Stimulated activated CD8-positive, alpha-beta memory T cell treated with anti-CD3 and anti-CD28 coated beads, Interleukin-4, amount 100 ng/mL, for 1 hour (primary cell): ENCODE results near the gene FOXP1.

Experiments
- DNase-seq, 2 donors: peaks; one replicate each; pipeline ENCODE4 v3.0.0-alpha.2; 2020; ENCODE audit warnings: low read depth in 2 of 2, low spot score in 1 of 2

The FOXP1 gene

GRCh38 chr3:71227270-71227661 lies 356.3 kb downstream of the FOXP1 start:
- no peak for DNase-seq

DNA sequence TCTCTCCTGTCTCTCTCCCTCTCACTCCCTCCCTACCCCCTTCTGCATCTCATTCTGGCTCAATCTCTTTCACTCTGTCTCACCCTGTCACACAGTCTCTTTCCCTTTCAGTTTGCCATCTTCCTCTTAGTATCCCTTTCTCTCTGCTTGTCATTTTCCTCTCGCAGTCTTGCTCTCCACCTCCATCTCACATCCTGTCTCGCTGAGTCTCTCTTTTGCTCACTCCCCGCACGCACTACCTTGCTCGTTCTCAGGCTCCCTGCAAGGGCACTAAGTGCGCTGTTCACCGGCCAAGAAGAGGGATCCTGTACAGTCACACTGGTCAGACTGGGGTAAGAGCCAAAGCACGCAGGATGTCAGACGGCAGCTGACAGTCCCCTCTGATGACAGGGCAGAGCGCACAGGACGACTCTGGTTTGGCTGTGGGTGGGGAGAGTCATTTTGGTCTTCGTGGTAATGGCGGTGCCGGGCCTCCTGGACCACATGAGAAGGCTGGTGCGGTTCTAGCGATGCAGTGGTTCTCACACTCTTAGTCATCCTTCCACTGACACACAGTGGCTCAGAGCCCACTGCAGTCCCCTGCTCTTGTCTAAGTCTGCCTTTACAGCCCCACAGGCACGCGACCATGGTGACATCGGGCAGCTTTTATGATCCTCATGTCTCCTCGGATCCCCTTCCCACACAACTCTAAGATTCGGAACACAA lies 356.8 kb downstream of the FOXP1 start:
- peak; percentile 56 to 69 for DNase-seq

DNA sequence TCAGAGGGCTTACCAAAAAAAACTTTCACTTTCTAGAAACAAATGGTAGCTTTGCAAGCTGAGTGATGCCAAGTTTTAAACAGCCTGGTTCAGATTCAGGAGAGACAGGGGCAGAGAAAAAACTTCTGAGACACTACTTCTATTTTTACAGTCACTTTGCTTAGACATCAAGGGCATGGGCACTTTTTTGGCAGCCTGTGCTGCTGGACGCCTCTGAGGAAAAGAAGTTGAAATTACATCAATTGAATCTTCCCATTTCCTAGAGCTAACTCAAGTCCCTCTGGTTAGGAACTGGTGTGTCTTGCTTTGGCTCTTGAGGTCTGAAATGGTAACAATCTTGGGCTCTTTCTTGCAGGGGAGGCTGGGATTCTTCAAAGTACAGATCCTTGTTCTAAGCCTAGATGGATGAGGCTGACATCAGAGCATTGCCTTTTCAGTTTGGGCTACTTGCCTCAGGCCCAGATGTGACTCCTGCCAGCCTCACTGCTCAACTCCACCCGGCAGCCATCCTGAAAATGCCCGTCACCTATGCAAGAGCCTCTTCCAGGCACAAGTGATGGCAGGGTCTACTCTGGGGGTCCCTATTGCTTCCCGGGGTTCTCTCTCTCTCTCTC lies 357.5 kb downstream of the FOXP1 start:
- DNase-seq: no peak

DNA sequence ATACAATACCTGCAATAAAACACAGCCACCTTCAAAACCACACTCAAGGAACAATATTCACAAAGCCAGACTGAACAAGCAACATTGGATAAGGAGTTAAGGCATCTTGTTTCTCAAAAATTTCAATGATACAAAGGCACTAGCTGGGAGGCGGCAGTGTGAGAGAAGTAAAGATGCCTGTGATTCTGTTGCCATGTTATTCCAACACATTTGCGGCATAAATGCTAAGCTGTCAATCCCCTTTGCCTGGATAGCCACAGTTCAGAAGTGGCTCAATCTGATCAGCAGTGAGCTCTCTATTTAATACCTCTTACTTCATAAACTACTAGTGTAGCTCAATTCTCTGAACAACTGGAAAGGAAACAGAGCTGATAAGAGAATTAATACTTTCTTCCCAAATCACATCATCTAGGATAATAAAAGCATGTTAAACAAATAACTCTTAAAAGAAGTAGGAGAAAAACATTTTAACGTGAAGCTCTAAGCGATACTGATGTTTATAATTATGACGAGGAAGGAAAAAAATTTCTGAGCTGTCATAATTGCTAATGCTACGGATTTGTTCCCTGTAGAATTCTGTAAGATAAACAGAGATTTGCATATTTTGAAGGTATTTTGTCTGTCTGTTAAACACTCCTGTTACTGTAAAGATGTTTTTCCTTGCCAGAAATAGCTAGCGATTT lies 358.4 kb downstream of the FOXP1 start:
- DNase-seq: no peak

DNA sequence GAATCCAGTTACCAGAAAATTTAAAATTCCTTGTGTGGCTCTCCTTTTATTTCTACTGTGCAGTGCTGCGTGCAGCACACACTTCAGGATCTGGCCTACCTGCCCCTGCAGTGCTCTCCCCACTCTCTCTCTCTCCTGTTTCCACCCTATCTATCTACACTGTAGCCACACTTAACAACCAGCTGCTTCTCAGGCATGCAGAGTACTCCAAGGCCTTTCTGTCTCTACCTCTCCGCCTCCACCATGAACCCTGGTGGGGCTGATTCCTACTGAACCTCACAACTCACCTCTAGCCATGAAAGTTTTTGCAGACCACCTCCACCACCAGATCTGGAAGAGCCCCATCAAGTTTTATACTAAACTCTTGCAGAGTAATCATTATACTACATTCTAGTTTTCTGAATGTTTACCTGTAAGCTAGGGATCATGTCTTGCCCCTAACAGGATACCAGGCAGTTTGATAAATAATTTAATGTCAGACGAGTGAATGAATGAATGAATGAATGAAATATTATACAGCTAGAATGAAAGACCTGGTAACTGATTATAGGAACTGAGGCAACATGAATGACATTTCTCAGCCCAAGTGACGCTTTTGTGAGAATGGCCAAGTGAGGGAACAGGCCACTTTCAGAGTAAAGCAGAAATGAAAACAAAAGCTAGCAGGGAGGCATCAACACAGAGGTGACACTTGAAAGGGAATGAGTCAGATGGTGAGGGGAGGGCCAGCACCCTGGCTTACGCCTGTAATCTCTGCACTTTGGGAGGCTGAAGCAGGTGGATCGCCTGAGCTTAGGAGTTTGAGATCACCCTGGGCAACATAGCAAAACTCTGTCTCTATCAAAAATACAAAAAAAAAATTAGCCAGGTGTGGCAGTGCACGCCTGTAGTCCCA lies 363.5 kb downstream of the FOXP1 start:
- DNase-seq: no peak

GRCh38 chr3:71218508-71218907 lies 365.0 kb downstream of the FOXP1 start:
- DNase-seq: no peak

GRCh38 chr3:71217640-71218222 lies 365.8 kb downstream of the FOXP1 start:
- DNase-seq: no peak

DNA sequence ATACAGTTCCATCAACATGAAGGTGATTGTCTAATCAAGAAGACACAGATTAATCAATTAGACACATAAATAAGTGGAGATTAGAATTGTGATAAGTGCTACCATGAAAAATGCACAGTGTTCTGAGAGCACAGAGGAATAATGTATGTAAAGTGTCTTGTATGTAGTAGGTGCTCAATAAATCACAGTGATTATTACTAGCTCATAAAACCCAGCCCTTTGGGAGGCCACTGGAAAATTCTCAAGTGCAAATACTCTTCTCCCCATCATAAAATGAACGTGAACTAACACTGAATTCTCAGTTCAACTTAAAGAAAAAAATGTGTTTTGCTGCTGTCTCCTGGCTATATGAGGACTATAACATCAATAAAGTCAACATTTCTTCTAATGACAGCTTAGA lies 368.2 kb downstream of the FOXP1 start:
- DNase-seq: no peak

- no peak for DNase-seq
Measured at GRCh38 chr3:71214797-71215196, 368.7 kb downstream of the FOXP1 start.

GRCh38 chr3:71214016-71214415 lies 369.5 kb downstream of the FOXP1 start:
- DNase-seq: no peak

GRCh38 chr3:71211083-71211482 lies 372.4 kb downstream of the FOXP1 start:
- no peak for DNase-seq

- DNase-seq: no peak
Measured at GRCh38 chr3:71210257-71211007, 373.1 kb downstream of the FOXP1 start.

DNA sequence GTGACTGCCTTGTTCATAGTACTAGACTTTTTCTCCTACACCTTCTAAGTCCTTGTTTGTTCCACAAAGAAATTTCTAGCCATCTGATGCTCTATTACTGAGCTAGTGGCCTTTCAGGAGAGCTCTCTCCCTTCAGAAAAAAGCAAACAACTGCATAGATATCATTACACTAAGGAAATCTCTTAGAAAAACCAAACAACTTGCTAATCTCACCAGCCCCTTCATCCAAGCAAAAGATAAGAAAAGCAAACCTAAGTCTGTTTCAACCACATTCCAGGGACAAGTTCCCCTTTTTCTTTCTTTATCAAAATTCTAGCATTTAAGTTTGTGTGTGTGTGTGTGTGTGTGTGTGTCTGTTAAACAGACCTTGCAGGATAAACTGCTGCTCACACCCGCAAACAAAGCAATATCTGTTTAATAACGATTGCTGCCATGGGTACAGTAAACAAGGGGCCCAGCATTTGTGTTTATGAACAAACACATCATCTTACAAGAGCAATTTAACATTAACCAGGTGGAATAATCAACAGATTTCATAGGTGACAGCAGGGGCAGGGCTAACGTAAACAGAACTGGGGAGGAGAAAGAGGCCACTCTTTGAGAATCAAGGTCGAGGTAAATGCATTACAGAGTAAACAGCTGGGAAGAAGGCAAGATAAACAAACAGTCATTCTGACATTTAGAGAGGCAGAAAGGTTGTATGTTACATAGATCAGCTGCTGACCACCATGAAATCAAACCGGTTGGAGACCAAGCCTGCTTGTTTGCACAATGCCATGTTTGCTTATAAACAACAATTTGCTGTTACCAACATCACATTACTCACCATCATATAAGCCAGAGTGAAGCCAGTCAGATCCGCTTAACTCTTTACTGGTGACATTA lies 375.1 kb downstream of the FOXP1 start:
- no peak for DNase-seq

DNA sequence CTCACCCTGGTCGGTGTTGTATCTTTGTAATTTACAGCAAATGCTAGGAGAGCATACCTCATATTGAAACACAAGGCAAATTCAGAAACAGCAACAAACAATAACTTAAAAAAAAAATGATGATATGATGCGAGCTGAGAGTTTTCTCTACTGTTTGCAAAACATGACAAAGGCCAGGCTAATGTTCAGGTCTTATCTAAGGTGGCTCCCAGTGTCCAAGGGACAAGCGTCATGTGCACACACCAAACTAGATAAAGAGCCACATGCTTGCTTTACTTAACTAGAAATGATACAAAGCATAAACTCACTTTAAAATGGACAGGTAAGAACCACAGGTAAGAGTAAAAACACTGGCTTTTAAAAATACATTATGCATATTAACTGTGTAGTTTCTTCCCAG lies 375.9 kb downstream of the FOXP1 start:
- DNase-seq: no peak

DNA sequence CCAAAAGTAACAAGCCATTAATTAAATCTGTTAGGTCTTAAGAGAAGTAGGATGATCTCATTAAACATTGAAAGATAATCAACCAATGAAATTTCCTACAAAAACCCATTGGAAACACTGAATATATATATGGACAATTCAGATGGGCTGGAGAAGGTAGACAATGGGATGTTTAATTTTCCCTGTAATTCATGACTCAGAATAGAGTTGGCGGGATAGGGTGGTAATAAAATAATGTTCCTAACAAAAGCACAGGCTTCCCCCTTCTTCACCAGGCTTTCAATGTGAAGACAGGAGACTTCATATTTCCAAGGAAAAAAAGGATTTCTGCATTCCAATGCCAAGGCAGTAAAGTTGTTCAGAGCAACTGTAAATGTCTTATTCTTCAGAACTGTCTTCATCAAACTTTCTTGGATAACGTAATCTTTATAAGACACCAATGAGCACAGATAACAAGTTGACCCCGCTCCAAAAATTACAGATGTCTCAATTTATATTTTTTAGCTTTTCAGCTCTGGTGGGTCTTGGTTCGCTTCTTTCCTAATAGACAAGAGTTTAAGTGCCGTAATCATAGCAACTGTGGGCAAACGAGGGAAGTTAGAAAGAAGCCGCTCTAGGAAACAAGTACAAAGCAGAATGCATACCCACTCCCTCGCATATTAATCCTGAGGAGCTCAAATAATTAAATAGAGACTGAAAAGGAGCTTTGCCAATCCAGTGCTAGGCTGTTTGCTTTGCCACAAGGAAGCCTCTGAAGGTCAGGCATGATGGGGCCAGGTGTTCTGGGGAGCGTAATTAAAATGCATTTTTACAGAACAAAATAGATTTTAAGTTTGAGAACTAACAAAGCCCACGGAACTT lies 377.0 kb downstream of the FOXP1 start:
- DNase-seq: no peak

DNA sequence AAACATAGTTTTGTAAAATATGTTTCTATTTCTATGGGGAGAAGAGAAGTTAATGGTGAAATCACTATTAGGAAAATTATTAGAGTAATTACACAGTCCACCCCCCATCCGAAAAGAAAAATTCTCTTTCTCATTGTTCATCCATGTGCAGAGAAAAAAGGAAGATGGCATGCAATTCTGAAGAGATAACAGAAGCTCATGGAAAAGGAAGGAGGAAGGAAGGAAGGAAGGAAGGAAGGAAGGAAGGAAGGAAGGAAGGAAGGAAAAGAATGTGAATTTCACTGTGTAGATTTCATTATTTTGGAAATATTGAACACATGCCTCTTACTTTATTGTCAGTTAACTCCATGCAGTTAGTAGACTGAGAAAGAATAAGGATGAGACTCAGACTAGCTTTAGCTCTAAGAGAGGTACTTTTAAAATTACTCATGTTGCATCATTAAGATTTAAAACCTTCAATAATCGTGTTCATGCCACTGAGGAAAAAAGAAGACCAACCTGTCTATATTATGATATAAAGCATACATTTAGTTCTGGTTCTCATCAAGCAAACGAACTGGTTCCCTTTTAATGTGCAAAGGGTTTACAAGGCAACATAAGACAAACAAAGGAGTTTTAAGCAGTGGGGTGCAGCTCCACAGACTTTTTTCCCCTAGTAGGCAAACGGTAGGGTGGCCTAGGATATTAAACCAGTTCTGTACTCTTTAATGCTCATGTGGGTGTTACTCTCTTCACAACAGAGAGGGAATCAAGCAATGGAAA lies 379.6 kb downstream of the FOXP1 start:
- no peak for DNase-seq

DNA sequence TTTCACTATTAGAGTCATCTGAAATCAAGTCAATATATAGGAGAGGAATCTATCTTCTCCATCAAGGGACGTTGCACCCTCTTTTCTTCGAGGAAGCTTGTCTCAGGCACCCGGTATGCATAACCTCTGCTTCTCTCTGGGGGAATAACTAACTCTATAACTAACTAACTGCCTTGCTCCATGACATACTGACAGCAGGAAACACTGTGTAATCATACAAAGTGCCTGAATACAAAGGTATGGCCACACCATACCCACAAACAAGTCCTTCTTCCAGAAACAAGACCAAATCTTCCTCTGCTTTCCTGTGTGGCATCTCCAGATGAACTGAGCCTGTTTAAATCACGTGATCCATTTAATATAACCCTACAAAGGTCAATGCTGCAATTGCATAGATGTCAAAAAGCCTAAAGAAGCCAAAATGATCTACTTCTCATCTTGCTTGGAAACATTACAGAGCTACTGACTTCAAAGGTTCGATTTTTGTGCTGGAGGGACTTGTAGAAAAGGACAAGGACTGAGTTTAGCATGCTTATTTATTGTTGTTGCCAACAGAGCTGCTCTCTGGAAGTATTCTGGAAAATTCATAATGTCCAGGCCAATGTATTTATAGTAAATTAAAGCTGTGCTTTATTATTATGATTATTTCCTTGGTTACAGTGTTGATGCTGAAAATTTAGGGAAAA lies 380.5 kb downstream of the FOXP1 start:
- no peak for DNase-seq
